OCI-LY1 (cell line): ENCODE results near the gene GANAB.
A peak's percentile ranks its signal among the peaks of the same experiment; 100 is the strongest.

Source experiments
- H2AFZ ChIP-seq: fragments of 200-600 bp; sonication (generic), shearing (Covaris generic); 2 replicates; pipeline ENCODE4 v1.6.0; 2014; ENCODE audit warnings: antibody characterized with exemption, mild to moderate bottlenecking, low read length
- H3F3A ChIP-seq: fragments of 200-600 bp; sonication (generic), shearing (Covaris generic); 2 replicates; pipeline ENCODE4 v1.6.0; 2014; ENCODE audit warnings: mild to moderate bottlenecking, antibody characterized with exemption, low read length, moderate library complexity; ENCODE audit not compliant: insufficient read depth
- H3K27ac ChIP-seq: fragments of 200-600 bp; sonication (generic); 2 replicates; pipeline ENCODE4 v1.5.1; 2014; ENCODE audit warnings: low read length, mixed run types, mild to moderate bottlenecking, low read depth; ENCODE audit not compliant: poor library complexity, severe bottlenecking
- H3K27me3 ChIP-seq: fragments of 200-600 bp; sonication (generic); 2 replicates; pipeline ENCODE4 v1.6.0; 2014; ENCODE audit warnings: antibody characterized with exemption, mild to moderate bottlenecking, low read length, moderate library complexity; ENCODE audit not compliant: insufficient read depth
- H3K36me3 ChIP-seq: fragments of 200-600 bp; sonication (generic); 2 replicates; pipeline ENCODE4 v1.6.1; 2014; ENCODE audit warnings: mild to moderate bottlenecking, antibody characterized with exemption, low read length, moderate library complexity, mixed read lengths; ENCODE audit not compliant: insufficient read depth
- H3K4me1 ChIP-seq: fragments of 200-600 bp; sonication (generic); 2 replicates; pipeline ENCODE4 v1.5.1; 2014; ENCODE audit warnings: mild to moderate bottlenecking, low read length, moderate library complexity; ENCODE audit not compliant: insufficient read depth, severe bottlenecking
- H3K4me2 ChIP-seq: fragments of 200-600 bp; sonication (generic), shearing (Covaris generic); 2 replicates; pipeline ENCODE4 v1.6.1; 2014; ENCODE audit warnings: low read length
- H3K4me3 ChIP-seq: fragments of 200-600 bp; sonication (generic); 2 replicates; pipeline ENCODE4 v1.5.1; 2014; ENCODE audit warnings: low read length, low read depth, mild to moderate bottlenecking, mixed read lengths; ENCODE audit not compliant: poor library complexity, severe bottlenecking
- H3K79me2 ChIP-seq: fragments of 200-600 bp; shearing (Covaris generic); 2 replicates; pipeline ENCODE4 v1.6.1; 2016; ENCODE audit warnings: mixed run types, low read length, mixed read lengths; ENCODE audit not compliant: insufficient read depth
- H3K9ac ChIP-seq: fragments of 200-600 bp; sonication (generic), shearing (Covaris generic); 2 replicates; pipeline ENCODE4 v1.6.1; 2014; ENCODE audit warnings: mild to moderate bottlenecking, low read length, mixed read lengths
- H3K9me2 ChIP-seq: fragments of 200-600 bp; sonication (generic), shearing (Covaris generic); 2 replicates; pipeline ENCODE4 v1.6.1; 2014; ENCODE audit warnings: low read depth, mild to moderate bottlenecking, low read length, mixed read lengths
- H3K9me3 ChIP-seq: fragments of 200-600 bp; shearing (Covaris generic); 2 replicates; pipeline ENCODE4 v1.6.1; 2014; ENCODE audit warnings: low read length, mixed read lengths
- H4K20me1 ChIP-seq: fragments of 200-600 bp; sonication (generic), shearing (Covaris generic); 2 replicates; pipeline ENCODE4 v1.6.0; 2016; ENCODE audit warnings: mild to moderate bottlenecking, low read length; ENCODE audit not compliant: insufficient read depth
- CTCF ChIP-seq: fragments of 200-600 bp; sonication (generic), shearing (Covaris generic); IDR thresholded peaks from 2 replicates; pipeline ENCODE4 v1.5.1; 2017; ENCODE audit warnings: mild to moderate bottlenecking, antibody characterized with exemption, low read length, moderate library complexity, mixed read lengths
- EZH2 ChIP-seq: fragments of 200-600 bp; sonication (generic), shearing (Covaris generic); IDR thresholded peaks from 2 replicates; pipeline ENCODE4 v1.8.0; 2017; ENCODE audit warnings: borderline replicate concordance, mixed run types, mild to moderate bottlenecking, antibody characterized with exemption, low read length, moderate library complexity, mixed read lengths

The GANAB gene

GRCh38 chr11:62682518-62682917 is 36.1 kb upstream of the GANAB start:
- Histone ChIP-seq H3K27me3 (no peaks in the 10 kb centered on the region), H3K9me2 (no peaks in the 10 kb centered on the region), H3K4me1 (peaks cover 30% of the 10 kb centered on the region), H3K36me3 (peaks cover 4% of the 10 kb centered on the region; the same call in 1 of the 2 replicates), H3K4me3 (no peak overlapping the region), H3K4me2 (no peak overlapping the region), H3K9ac (no peak overlapping the region), H4K20me1 (no peaks in the 10 kb centered on the region), H2AFZ (no peak overlapping the region), H3K27ac (no peak overlapping the region), H3K79me2 (no peaks in the 10 kb centered on the region; the same call in 1 of the 2 replicates), H3K9me3 (no peaks in the 10 kb centered on the region), H3F3A (no peaks in the 10 kb centered on the region)
- no peak for TF ChIP-seq CTCF
- TF ChIP-seq EZH2: no peak

DNA sequence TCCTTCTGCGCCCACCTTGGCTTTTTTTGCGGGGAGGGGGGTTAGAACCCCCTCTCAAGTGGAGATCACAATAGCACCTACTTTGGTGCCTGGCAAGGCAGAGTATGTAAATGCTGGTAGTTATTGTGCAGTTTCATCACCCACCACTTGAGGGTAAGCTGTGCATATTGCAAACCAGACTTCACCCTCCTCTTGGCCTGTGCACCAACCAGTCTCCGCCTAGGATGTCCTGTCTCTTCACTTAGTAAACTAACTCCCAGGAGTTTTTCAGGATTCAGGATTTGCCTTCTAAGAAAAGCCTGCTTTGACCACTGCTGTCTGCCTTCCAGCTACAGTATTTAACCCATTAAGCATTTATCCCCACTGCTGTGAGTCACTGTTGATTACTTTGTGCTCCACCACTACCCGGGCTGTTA is 34.4 kb upstream of the GANAB start:
- no peaks in the 10 kb centered on the region for H3F3A ChIP-seq
- H3K36me3 ChIP-seq: peaks cover 19% of the 10 kb centered on the region; the same call in 1 of the 2 replicates
- H3K9ac ChIP-seq: peak overlapping the region; percentile 27; the same call in 1 of the 2 replicates
- peak overlapping the region; percentile 67; the same call in 1 of the 2 replicates for H2AFZ ChIP-seq
- peak overlapping the region; percentile 42 for H3K4me2 ChIP-seq
- TF ChIP-seq CTCF (peak; percentile 58), EZH2 (no peak)
- no peaks in the 10 kb centered on the region for H3K9me3 ChIP-seq
- H3K4me1 ChIP-seq: peaks cover 36% of the 10 kb centered on the region
- no peaks in the 10 kb centered on the region for H3K9me2 ChIP-seq
- no peaks in the 10 kb centered on the region for H3K27me3 ChIP-seq
- H3K79me2 ChIP-seq: no peaks in the 10 kb centered on the region; the same call in 1 of the 2 replicates
- no peaks in the 10 kb centered on the region for H4K20me1 ChIP-seq
- H3K4me3 ChIP-seq: no peak overlapping the region
- peak overlapping the region; percentile 77 for H3K27ac ChIP-seq

DNA sequence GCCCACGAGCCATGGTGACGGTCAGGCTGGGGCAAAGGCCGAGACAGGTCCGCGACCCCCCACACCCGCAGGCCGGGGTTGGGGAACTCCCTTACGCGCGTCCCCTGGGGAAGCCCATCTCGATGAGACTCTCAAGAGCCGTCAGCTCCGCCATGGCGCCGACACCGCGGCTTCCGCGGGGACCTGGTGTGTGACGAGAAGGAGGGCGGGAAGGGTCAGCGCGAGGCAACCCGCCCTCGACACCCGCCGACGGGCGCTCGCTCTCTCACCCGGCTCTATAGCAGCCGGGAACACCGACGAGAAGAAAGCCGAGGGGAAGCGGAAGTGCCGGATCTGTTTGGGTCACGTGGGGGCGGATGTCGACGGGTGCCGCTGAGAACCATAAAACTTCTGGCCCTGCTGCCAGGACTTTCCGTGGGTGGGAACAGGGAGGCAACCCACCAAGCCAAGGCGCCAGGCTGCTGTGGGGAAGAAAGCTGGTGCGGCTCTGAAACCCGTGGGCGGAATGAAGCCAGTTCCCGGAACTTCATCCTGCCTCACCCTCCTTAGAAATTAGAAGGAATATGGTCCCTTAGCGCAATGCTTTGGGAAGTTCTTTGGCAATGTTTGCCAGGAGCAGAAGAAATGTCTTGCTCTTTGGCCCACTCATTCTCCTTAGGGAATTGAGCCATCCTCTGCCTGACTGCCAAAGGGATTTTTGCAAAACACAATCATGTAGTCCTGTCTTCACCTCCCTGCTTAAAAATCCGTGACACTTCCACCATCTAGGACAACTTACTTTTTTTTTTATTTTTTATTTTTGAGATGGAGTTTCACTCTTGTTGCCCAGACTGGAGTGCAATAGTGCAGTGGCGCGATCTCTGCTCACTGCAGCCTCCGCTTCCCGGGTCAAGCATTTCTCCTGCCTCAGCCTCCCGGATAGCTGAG is 32.6 kb upstream of the GANAB start, which contains the start of gene UBXN1:
UBXN1 (minus strand) TSS at position 304 of the 927 bp plus-strand sequence; CDS start at position 154, 150 bp downstream.
- H2AFZ ChIP-seq: peak within 1 kb of the TSS; percentile 43; the same call in 1 of the 2 replicates

More for the DNA sequence above, 32.6 kb upstream of the GANAB start, which contains the start of gene UBXN1:
- no peaks in the 10 kb centered on the region for H3K27me3 ChIP-seq
- peak within 1 kb of the TSS; percentile 76 for H3K27ac ChIP-seq
- H4K20me1 ChIP-seq: no peaks in the 10 kb centered on the region
- no peaks in the 10 kb centered on the region for H3K9me3 ChIP-seq
- H3K4me1 ChIP-seq: peaks cover 36% of the 10 kb centered on the region
- no peaks in the 10 kb centered on the region for H3F3A ChIP-seq
- H3K79me2 ChIP-seq: no peaks in the 10 kb centered on the region; the same call in 1 of the 2 replicates
- peak within 1 kb of the TSS; percentile 95 for H3K4me3 ChIP-seq
- peak within 1 kb of the TSS; percentile 94 for H3K4me2 ChIP-seq
- H3K9ac ChIP-seq: peak within 1 kb of the TSS; percentile 94
- no peaks in the 10 kb centered on the region for H3K9me2 ChIP-seq
- TF ChIP-seq EZH2 (no peak), CTCF (no peak)
- H3K36me3 ChIP-seq: peaks cover 25% of the 10 kb centered on the region; the same call in 1 of the 2 replicates
